ENCODE measurements around the gene COG3. TPM values are rescaled to one million over a fixed set of nuclear protein-coding genes. Genes with fewer than 3 reads are reported as not detected.
A peak's percentile ranks its signal among the peaks of the same experiment; 100 is the strongest.

COG3 gene, protein sequence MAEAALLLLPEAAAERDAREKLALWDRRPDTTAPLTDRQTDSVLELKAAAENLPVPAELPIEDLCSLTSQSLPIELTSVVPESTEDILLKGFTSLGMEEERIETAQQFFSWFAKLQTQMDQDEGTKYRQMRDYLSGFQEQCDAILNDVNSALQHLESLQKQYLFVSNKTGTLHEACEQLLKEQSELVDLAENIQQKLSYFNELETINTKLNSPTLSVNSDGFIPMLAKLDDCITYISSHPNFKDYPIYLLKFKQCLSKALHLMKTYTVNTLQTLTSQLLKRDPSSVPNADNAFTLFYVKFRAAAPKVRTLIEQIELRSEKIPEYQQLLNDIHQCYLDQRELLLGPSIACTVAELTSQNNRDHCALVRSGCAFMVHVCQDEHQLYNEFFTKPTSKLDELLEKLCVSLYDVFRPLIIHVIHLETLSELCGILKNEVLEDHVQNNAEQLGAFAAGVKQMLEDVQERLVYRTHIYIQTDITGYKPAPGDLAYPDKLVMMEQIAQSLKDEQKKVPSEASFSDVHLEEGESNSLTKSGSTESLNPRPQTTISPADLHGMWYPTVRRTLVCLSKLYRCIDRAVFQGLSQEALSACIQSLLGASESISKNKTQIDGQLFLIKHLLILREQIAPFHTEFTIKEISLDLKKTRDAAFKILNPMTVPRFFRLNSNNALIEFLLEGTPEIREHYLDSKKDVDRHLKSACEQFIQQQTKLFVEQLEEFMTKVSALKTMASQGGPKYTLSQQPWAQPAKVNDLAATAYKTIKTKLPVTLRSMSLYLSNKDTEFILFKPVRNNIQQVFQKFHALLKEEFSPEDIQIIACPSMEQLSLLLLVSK
- total RNA-seq (2016; rRNA removed; fragmentation: Illumina TruSeq; extraction: Trizol) (47.5 and 47.8 TPM in 2 replicates), polyA plus RNA-seq (2011; rRNA removed) (32.8 and 37.8 TPM in 2 replicates), polyA minus RNA-seq (2011; rRNA and poly(A)+ RNA removed; ENCODE audit: low replicate concordance) (9.0 and 51.6 TPM in 2 replicates), Bru-seq, nascent RNA (percentile 92 among the genes with signal in this experiment), BruChase-seq, experiment 1, labeled RNA remaining after a 6-hour chase (percentile 91 among the genes with signal in this experiment), BruChase-seq, experiment 2, labeled RNA remaining after a 2-hour chase (percentile 92 among the genes with signal in this experiment)
- total RNA-seq (2016; cell fraction: cytosol; rRNA removed; fragmentation: Illumina TruSeq; extraction: Trizol; ENCODE audit: low read depth) = 17.3 and 20.1 TPM in 2 replicates
- 44.5 and 51.8 TPM in 2 replicates for total RNA-seq (2016; cell fraction: insoluble cytoplasmic fraction; rRNA removed; fragmentation: Illumina TruSeq; extraction: Trizol)
- total RNA-seq (2016; cell fraction: membrane; rRNA removed; fragmentation: Illumina TruSeq; extraction: Trizol) = 19.7 and 24.1 TPM in 2 replicates
- 55.8 and 65.6 TPM in 2 replicates for total RNA-seq (2016; cell fraction: nucleus; rRNA removed; fragmentation: Illumina TruSeq; extraction: Trizol)
- 20.8 and 21.9 TPM in 2 replicates for polyA plus RNA-seq (2011; cell fraction: cytosol; rRNA removed)
- polyA plus RNA-seq (2011; cell fraction: nucleus; rRNA removed) = 65.3 and 69.9 TPM in 2 replicates
- polyA plus RNA-seq (2012) = 20.1 and 22.7 TPM in 2 replicates
- polyA plus RNA-seq (2016; cell fraction: cytosol; fragmentation: Illumina TruSeq; extraction: Trizol; ENCODE audit: low read depth) = 15.4 and 15.5 TPM in 2 replicates
- 33.1 and 38.8 TPM in 2 replicates for polyA plus RNA-seq (2016; cell fraction: insoluble cytoplasmic fraction; fragmentation: Illumina TruSeq; extraction: Trizol; ENCODE audit: low read depth)
- 11.9 and 12.6 TPM in 2 replicates for polyA plus RNA-seq (2016; cell fraction: membrane; fragmentation: Illumina TruSeq; extraction: Trizol; ENCODE audit: low read depth)
- 54.6 and 64.4 TPM in 2 replicates for polyA plus RNA-seq (2016; cell fraction: nucleus; fragmentation: Illumina TruSeq; extraction: Trizol; ENCODE audit: insufficient read depth, low read depth)
- 18.4 and 20.6 TPM in 2 replicates for polyA minus RNA-seq (2011; cell fraction: cytosol; rRNA and poly(A)+ RNA removed)
- 168 and 170 TPM in 2 replicates for polyA minus RNA-seq (2011; cell fraction: nucleus; rRNA and poly(A)+ RNA removed)
- long read RNA-seq, experiment 1, full-length matches to known transcripts = 10 of 13 reads
- long read RNA-seq, experiment 1, partial matches to known transcripts = 1 of 13 reads
- long read RNA-seq, experiment 1, other reads (novel, unspliced or antisense) = 2 of 13 reads
- long read RNA-seq, experiment 2, full-length matches to known transcripts = 6 of 28 reads
- long read RNA-seq, experiment 2, partial matches to known transcripts = 4 of 28 reads
- long read RNA-seq, experiment 2, other reads (novel, unspliced or antisense) = 18 of 28 reads

DNA sequence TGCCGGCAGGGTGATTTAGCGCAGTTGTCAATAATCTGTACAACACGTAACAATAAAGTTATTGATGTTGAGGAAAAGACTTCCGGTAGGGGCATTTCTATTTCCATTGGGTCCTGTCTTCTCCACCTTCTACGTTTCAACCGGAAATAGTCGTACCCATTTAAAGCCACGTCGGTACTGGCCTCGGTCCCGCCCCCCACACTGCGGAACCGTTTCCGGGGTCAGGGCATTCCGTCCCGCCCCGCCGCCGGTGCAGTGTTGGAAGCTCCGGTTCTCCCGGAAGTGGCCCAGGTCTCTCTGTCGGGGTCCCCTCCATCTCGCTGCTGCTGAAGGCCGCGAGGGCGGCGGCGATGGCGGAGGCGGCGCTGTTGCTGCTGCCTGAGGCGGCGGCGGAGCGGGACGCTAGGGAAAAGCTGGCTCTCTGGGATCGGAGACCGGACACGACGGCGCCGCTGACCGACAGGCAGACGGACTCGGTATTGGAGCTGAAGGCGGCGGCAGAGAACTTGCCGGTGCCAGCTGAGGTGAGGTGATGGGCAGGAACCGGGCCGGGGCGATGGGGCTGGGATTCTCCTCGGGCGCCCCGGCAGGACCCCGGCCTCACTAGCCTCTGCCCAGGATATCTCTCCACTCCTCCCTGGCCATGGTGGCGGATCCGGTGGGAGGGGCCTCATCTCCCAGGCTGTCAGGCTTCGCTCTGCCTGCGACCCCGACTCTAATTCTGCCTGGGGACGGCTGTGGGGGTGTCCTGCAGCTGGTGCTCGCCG, at the start of gene COG3:
Gene COG3, plus strand, starts transcription at position 253 of the 767 bp plus-strand sequence. Its CDS starts 98 bp downstream, at position 351.
- intact Hi-C loops (cut with micrococcal nuclease; ENCODE audit: unreplicated experiment) (loop anchor here (1.0 to 2.0 kb wide), 3 partner anchors 24 to 47 kb away; partner anchors contain the start of gene SLC25A30), in situ Hi-C loops (cut with HindIII; ENCODE audit: extremely low pct_ligation_motif_present, low pct_unique_long_range_greater_than_20kb) (loop anchor here (5.0 kb wide), 1 partner anchor 48 kb away; the partner anchor contains the start of gene SLC25A30)
- Histone ChIP-seq H3K4me3 (replicated peaks in 1 of 3; ENCODE audit: insufficient read depth in 1 of 3, low read depth in 2 of 3, low read length in 3 of 3) (peak within 1 kb of the TSS; percentile 76 to 96 (median 91)), H3K4me1 (ENCODE audit: insufficient read depth, low read length) (peaks cover 42% of the 10 kb centered on the region), H2AFZ (ENCODE audit: low read length) (no peak within 1 kb of the TSS), H4K20me1 (ENCODE audit: insufficient read depth, low read length) (peaks cover 9% of the 10 kb centered on the region), H3K79me2 (ENCODE audit: insufficient read depth, low read length) (peaks cover 47% of the 10 kb centered on the region), H3K27me3 (ENCODE audit: control insufficient read depth in 1 of 2, insufficient read depth in 2 of 2, low read length in 2 of 2) (no peaks in the 10 kb centered on the region; a peak in 1 of 5 replicates), H3K4me2 (ENCODE audit: low read depth, low read length) (peak within 1 kb of the TSS; percentile 73), H3K9me3 (ENCODE audit: low read length) (no peaks in the 10 kb centered on the region), H3K9ac (ENCODE audit: insufficient read depth, low read depth, low read length) (peak within 1 kb of the TSS; percentile 94), H3K36me3 (replicated peaks in 1 of 2; ENCODE audit: control insufficient read depth in 1 of 2, insufficient read depth in 2 of 2, low read length in 2 of 2) (no peaks in the 10 kb centered on the region; a peak in 1 of 5 replicates), H3K27ac (ENCODE audit: extremely low read length, insufficient read depth, low read length) (peak within 1 kb of the TSS; percentile 89)
- peak; percentile 95 for ATAC-seq
- TSS peak; percentile 58 for BruUV-seq (replicated peaks)
- POLR2A ChIA-PET = interaction anchor here (0.9 to 2.1 kb wide), 12 partner anchors 12 to 133 kb away, joined by 3 to 31 read pairs (median 6); partner anchors contain the start of genes SLC25A30 and TPT1
- DNase-seq (ENCODE audit: low spot score) = peak; percentile 99
- 0% methylated on average over 13 of the region's 63 CpGs for WGBS (ENCODE audit: low lambda C conversion rate)
- CTCF ChIA-PET (ENCODE audit: low intra/inter-chr PET ratio, low total read pairs) = interaction anchor here (1.3 to 2.0 kb wide), 2 partner anchors 23 to 46 kb away, joined by 5 to 6 read pairs; partner anchors contain the start of gene SLC25A30
- peak; percentile 100 for FAIRE-seq
- TF ChIP-seq ZNF891 (CRISPR knock-in tag; IDR thresholded peaks at IDR 0.05) = peak; percentile 84; the same call in 1 of the 2 replicates
- peak; percentile 73 for TF ChIP-seq FOXA3 (CRISPR knock-in tag; IDR thresholded peaks at IDR 0.05)
- peak; percentile 2; the same call in 1 of the 2 replicates for TF ChIP-seq ZNF441 (CRISPR knock-in tag; IDR thresholded peaks at IDR 0.05; ENCODE audit: borderline replicate concordance)
- no peak for TF ChIP-seq FOSL1 (CRISPR knock-in tag; IDR thresholded peaks at IDR 0.05; ENCODE audit: borderline replicate concordance)
- TF ChIP-seq ZNF546 (CRISPR knock-in tag; conservative IDR thresholded peaks at IDR 0.05) = 0 out of 2 replicates have a peak, but pooled peaks have one; percentile 21
- TF ChIP-seq, protein P1, sequence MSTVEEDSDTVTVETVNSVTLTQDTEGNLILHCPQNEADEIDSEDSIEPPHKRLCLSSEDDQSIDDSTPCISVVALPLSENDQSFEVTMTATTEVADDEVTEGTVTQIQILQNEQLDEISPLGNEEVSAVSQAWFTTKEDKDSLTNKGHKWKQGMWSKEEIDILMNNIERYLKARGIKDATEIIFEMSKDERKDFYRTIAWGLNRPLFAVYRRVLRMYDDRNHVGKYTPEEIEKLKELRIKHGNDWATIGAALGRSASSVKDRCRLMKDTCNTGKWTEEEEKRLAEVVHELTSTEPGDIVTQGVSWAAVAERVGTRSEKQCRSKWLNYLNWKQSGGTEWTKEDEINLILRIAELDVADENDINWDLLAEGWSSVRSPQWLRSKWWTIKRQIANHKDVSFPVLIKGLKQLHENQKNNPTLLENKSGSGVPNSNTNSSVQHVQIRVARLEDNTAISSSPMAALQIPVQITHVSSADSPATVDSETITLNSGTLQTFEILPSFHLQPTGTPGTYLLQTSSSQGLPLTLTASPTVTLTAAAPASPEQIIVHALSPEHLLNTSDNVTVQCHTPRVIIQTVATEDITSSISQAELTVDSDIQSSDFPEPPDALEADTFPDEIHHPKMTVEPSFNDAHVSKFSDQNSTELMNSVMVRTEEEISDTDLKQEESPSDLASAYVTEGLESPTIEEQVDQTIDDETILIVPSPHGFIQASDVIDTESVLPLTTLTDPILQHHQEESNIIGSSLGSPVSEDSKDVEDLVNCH (CRISPR knock-in tag; IDR thresholded peaks at IDR 0.05) = no peak
- no peak for TF ChIP-seq ZBTB8A (CRISPR knock-in tag; IDR thresholded peaks at IDR 0.05; ENCODE audit: borderline replicate concordance, low read depth)
- TF ChIP-seq, protein P2, sequence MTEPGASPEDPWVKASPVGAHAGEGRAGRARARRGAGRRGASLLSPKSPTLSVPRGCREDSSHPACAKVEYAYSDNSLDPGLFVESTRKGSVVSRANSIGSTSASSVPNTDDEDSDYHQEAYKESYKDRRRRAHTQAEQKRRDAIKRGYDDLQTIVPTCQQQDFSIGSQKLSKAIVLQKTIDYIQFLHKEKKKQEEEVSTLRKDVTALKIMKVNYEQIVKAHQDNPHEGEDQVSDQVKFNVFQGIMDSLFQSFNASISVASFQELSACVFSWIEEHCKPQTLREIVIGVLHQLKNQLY (CRISPR knock-in tag; IDR thresholded peaks at IDR 0.05) = no peak
- TF ChIP-seq PAWR (CRISPR knock-in tag; IDR thresholded peaks at IDR 0.05; ENCODE audit: borderline replicate concordance) = no peak
- no peak for TF ChIP-seq KLF15 (CRISPR knock-in tag; IDR thresholded peaks at IDR 0.05; ENCODE audit: borderline replicate concordance)
